A673 (cell line): ENCODE measurements around the gene FFAR2.

Experiments
- EZH2 ChIP-seq: fragments of 200-600 bp; sonication (generic); IDR thresholded peaks from 2 replicates; pipeline ENCODE4 v1.6.1; 2017; ENCODE audit warnings: borderline replicate concordance, low read depth, mild to moderate bottlenecking, mixed read lengths, antibody characterized with exemption, low read length; ENCODE audit not compliant: poor library complexity, severe bottlenecking
- TF ChIP-seq, protein P1 (sequence below): fragments of 300-800, 200-600 bp; sonication (generic); conservative IDR thresholded peaks from 2 replicates; pipeline ENCODE4 v1.5.1; 2017; ENCODE audit warnings: low read depth, mild to moderate bottlenecking, antibody characterized with exemption, low read length, moderate library complexity, mixed read lengths

DNA sequence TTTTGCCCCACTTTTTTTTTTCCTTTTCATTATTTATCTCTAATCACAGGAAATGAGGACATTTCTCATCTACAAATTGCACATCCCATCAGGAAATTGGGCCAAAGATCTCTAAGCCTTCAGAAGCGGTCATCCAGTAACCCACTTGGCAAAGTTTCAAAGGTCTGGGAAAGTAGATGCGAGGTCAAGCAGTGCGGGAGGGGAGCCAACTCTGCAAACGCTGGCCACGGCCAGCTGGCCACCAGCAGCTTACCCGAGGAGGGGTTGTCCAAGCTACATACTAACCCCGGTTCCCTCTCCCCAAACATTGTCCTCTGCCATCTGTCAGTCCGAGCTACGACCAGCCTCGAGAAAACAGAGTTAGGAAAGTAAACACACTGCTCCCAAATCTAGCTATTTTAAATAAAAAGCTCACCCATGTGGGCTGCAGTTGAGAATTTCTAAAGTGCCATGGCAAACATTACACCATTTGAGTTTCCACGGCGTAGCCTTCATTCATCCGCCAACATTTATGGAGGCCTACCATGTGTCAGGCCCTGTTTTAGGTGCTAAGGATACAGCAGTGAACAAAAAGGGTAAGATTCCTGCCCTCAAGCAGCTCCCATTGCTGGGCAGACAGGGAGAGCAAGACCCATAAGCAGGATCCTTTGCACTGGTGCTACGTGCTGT, 11.5 kb downstream of the FFAR2 start:
- TF ChIP-seq EZH2 = no peak
- TF ChIP-seq, protein P1, sequence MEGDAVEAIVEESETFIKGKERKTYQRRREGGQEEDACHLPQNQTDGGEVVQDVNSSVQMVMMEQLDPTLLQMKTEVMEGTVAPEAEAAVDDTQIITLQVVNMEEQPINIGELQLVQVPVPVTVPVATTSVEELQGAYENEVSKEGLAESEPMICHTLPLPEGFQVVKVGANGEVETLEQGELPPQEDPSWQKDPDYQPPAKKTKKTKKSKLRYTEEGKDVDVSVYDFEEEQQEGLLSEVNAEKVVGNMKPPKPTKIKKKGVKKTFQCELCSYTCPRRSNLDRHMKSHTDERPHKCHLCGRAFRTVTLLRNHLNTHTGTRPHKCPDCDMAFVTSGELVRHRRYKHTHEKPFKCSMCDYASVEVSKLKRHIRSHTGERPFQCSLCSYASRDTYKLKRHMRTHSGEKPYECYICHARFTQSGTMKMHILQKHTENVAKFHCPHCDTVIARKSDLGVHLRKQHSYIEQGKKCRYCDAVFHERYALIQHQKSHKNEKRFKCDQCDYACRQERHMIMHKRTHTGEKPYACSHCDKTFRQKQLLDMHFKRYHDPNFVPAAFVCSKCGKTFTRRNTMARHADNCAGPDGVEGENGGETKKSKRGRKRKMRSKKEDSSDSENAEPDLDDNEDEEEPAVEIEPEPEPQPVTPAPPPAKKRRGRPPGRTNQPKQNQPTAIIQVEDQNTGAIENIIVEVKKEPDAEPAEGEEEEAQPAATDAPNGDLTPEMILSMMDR = no peak
